NCI-H748 treated with DMSO at 0.1 percent for 48 hours (cell line): ENCODE data around the gene GPR158.
"Not testable (repeated sequence)": the region's sequence is repeated elsewhere in the genome, so short reads cannot be mapped to it uniquely, and the experiment has no call there.

ENCODE experiments used
- DNase-seq: peaks from one replicate; lab custom pipeline; 2025; lab: John Stamatoyannopoulos, UW

GPR158 gene

DNA sequence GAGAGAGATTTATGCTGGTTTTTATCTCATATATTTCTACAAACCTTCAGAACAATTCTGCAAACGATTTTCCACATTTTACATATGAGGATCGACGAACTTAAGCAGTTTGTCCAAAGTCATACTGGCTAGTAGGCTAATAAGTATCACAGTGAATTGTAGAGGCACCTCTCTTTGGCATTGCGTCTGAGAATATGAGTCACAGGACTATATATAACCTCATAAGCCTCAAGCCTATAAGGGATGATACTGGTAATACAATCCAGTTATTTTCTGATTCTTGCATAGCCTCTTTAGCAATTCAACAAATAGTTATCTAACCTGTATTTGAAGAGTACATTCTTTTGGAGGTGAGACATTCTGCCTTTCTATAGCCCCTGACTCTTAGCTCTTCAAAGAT is 129.8 kb downstream of the GPR158 start:
- no peak for DNase-seq

- DNase-seq: no peak
Measured at GRCh38 chr10:25306386-25306785, 131.6 kb downstream of the GPR158 start.

GRCh38 chr10:25308278-25308677 is 133.5 kb downstream of the GPR158 start:
- DNase-seq: no peak

DNA sequence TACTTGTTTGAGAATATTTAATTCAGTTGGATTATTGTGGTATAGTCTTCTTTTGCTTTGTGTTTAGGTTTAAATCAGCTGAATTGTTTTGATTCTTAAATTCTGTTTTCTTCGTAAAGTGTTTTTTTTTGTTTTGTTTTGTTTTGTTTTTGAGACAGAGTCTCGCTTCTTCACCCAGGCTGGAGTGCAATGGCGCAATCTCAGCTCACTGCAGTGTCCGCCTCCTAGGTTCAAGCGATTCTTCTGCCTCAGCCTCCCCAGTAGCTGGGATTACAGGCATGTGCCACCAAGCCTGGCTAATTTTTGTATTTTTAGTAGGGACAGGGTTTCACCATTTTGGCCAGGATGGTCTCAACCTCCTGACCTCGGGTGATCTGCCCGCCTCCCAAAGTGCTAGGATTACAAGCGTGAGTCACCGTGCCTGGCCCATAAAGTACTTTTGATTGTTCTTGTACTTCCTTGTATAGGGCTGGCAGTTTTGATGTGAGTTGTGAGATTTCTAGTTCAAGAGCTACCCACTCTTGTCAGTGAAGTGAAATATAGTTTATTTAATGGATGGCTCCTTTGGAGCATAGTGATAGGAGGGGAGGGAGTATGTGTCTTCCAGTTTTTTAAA is 142.9 kb downstream of the GPR158 start:
- not testable (repeated sequence) for DNase-seq

DNA sequence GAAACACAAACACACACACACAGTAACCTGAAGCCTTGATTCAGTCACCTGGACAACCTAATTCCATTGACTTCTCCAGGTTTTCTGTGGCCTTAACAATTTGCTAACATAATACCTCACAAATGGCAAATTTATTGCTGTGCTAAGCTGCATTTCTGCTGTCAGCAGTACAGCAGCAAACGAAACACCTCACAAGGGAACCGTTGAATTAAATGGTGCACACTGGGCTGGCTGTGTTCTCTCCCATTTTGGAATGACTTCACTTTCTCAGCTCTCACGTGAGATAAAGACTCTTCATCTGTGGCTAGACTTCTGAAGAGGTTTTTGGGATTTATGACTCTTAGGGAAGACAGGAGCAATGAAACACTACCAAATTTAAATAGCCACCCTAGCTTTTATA is 152.5 kb downstream of the GPR158 start:
- no peak for DNase-seq

GRCh38 chr10:25328361-25328760 is 153.6 kb downstream of the GPR158 start:
- no peak for DNase-seq

DNA sequence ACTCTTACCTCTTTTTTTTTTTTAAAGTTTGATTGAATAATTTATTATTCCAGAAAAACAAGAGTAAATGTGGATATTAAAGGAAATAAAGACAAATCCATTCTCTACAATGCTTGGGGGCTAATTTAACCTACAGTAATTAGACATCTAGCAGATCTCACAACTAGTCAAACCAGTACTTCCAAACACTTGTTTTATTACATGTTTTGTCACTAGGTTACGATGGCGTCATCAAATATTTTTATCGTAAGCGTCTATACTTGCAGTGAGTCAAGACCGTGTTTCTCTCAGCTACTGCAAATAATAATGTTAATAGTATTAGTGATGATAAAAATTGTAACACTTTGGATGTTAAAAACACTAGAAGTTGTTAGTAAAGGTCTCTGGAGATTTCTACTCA is 154.8 kb downstream of the GPR158 start:
- not testable (repeated sequence) for DNase-seq

DNA sequence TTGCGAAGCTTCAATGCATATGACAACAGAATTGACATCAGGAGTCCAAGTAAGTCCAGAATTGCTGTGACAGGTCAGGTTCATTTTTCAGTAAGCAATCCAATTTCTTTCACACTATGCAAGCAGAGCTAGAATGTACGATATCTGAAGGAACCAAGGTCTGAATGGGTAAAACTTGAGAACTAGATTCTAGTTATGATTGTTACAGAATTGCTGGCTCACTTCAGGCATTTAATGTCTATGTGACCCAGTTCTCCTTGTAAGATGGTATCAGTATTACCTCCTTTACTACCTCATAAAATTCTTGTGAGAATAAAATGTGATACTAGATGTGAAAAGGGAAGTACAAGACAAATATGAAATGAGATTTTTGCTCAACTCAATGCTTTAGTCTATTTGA is 159.6 kb downstream of the GPR158 start:
- DNase-seq: no peak

GRCh38 chr10:25336330-25336729 is 161.5 kb downstream of the GPR158 start:
- DNase-seq: no peak

DNA sequence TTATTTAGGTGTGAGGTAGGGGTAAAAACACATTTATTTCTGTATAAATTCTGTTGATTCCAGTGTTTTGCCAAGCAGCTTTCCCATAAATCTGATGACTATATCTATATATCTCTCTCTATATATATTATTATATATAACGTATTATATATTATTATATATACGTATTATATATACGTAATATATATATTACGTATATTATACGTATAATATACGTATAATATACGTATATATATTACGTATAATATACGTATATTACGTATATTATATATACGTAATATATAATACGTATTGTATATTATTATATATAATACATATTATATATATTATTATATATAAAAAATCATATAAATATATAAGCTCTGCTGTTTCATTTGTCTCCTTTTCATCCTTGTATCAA is 163.5 kb downstream of the GPR158 start:
- DNase-seq: no peak

DNA sequence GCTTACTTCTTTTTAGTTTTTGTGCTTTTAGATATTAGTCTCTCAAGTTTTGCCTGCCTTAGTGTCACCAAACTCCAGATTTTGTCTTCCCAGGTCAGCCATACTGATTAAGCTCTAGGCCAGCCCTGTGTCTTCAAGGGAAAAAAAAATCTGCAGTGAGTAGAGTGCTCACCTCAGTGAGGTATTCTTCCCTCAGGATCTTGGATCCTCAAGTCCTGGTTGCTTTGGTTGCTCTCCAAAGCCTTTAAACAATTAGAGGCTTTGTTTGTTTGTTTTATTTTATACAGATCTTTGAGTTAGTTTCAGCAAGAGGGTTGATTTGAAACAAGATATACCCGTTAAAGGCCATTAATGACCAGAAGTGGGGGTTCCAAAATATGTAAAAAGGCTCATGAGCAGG is 165.2 kb downstream of the GPR158 start:
- DNase-seq: no peak

DNA sequence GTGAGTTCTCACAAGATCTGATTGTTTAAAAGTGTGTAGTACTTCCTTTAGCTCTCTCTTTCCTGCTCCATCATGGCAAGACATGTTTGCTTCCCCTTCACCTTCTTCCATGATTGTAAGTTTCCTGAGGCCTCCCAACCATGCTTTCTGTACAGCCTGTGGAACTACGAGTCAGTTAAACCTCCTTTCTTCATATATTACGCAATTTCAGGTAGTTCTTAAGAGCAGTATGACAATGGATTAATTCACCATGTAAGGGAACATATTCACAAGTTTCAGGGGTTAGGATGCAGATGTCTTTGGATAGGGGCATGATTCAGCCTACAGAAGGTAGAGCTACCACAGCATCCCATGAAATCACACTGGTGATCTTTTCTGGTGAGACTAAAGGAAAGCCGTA is 174.7 kb downstream of the GPR158 start:
- DNase-seq: no peak

- DNase-seq: no peak
Measured at GRCh38 chr10:25356609-25357008, 181.8 kb downstream of the GPR158 start.

GRCh38 chr10:25357269-25357668 is 182.5 kb downstream of the GPR158 start:
- no peak for DNase-seq

GRCh38 chr10:25382029-25382810 is 207.4 kb downstream of the GPR158 start:
- no peak for DNase-seq

DNA sequence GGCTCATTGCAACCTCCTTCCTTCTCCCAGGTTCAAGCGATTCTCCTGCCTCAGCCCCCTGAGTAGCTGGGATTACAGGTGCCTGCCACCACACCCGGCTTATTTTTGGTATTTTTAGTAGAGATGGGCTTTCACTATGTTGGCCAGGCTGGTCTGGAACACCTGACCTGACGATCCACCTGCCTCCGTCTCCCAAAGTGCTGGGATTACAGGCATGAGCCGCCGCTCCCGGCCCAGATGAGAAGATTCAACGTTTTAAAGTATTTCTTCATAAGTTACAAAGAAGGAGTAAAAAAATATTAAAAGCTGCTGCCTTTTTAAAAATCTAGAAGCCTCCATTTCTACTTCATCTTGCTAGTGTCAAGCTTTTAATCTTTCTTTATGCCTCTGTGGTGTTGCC is 208.1 kb downstream of the GPR158 start:
- DNase-seq: not testable (repeated sequence)

DNA sequence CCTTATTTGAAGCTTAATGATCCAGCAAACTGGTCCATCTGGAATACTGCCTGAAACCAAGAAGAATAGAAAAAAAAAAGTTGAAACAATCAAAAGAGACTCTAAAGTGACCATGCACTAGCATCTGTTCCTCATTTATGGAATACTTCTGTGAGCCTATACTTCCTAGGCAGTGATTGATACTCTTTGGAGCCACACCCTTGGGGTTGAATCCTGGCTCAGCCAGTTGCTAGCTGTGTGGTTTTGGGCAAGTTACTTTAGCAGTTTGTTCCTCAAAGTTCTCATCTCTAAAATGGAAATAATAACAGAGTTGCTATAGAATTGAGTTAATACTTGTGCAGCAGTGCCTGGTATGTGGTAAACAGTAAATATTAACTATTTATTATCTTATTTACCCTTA is 208.9 kb downstream of the GPR158 start:
- no peak for DNase-seq

GRCh38 chr10:25384618-25385017 is 209.8 kb downstream of the GPR158 start:
- DNase-seq: no peak

DNA sequence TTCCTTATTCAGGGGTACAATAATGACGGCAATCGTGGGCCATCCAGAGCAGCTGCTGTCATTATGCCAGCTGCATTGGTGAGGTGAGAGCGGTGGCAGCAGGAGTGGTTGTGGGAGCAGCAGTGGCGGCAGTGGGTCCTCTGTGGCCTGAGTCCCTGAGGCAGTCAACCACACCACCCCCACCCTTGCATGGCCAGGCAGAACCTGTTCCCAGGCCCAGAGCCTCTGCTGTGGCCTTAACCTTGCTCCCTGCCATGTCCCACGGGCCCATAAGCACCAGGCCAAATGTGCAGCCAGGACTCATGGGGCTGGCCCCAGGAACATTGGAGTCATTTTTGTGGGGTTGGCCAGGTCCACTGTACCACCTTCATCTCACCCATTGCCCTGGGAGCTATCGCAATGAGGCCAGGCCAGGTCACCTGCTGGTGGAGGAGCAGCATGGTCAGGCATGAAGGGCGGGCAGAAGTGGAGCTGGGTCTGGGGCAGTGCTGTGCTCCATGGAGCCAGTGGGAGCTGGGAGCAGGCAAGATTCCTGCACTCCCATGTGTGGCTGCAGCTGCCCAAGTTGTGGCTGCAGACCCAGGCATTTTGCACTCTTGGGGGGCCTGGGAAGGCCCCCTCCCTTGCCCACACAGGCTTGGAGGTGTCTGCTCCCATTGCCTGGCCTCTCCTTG is 213.5 kb downstream of the GPR158 start:
- DNase-seq: no peak

DNA sequence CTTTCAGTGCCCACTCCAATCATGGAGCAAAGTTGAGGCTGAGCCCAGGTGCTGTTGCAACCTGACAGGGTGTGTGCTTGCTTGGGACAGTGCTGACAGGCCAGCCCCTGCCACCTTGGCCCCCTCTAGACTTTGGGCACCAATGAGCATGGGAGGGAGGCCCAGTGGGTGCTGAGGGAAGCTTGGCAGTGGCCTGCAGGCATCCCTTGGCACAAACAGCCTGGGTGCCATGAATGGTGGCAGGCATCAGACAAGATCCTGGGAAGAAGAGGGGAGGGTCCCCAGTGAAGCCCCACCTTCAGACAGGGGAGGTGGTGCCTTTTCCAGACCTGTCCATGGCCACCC is 214.0 kb downstream of the GPR158 start:
- no peak for DNase-seq

- no peak for DNase-seq
Measured at GRCh38 chr10:25390733-25391132, 215.9 kb downstream of the GPR158 start.

DNA sequence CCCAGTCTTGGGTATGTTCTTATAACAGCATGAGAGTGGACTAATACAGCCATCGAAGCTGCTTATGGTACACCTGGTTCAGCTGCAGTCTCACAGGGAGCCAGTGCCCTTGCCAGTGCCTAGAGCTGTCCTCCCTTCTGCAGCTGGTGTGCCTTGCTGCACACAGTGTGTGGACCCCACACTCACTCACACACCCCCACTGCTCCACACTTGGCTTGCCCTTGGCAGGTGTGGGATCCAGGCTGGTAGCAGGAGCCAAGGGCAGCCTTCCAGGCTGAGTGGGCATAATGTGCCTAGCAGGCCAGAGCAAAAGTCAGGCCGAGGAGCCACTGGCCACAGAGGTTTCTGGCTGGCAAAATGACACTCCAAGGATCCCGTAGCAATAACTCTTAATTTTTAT is 217.3 kb downstream of the GPR158 start:
- no peak for DNase-seq

- no peak for DNase-seq
Measured at GRCh38 chr10:25393621-25394020, 218.8 kb downstream of the GPR158 start.
